Activated T-helper 17 cell treated with anti-CD3 and anti-CD28 coated beads, Interleukin-2, amount 50 U/mL, for 72 hours (primary cell): ENCODE results near the gene OR52B2. TPM values are rescaled to one million over a fixed set of nuclear protein-coding genes. Genes with fewer than 3 reads are reported as not detected.
"Not testable (repeated sequence)": the region's sequence is repeated elsewhere in the genome, so short reads cannot be mapped to it uniquely, and the experiment has no call there.

ENCODE experiments used
- ATAC-seq: fragments of 150-1000 bp; cut with Tn5 transposase; replicated peaks from 2 replicates; pipeline ENCODE4 v1.10.0; 2021; ENCODE audit warnings: mild to moderate bottlenecking, moderate library complexity
- H3K27ac Mint-ChIP-seq: one replicate; pipeline ENCODE4 v1.8.0; 2022; ENCODE audit warnings: mixed read lengths
- H3K27me3 Mint-ChIP-seq: one replicate; pipeline ENCODE4 v1.8.0; 2022; ENCODE audit warnings: mixed read lengths
- H3K36me3 Mint-ChIP-seq: one replicate; pipeline ENCODE4 v1.8.0; 2022; ENCODE audit warnings: low read depth, mild to moderate bottlenecking, mixed read lengths
- H3K4me1 Mint-ChIP-seq: one replicate; pipeline ENCODE4 v1.8.0; 2022; ENCODE audit warnings: mixed read lengths
- H3K4me3 Mint-ChIP-seq: one replicate; pipeline ENCODE4 v1.8.0; 2022; ENCODE audit warnings: mild to moderate bottlenecking, mixed read lengths
- H3K9me3 Mint-ChIP-seq: one replicate; pipeline ENCODE4 v1.8.0; 2022; ENCODE audit warnings: mixed read lengths
- total RNA-seq, 2 donors: library from RNA; stranded (reverse); gene quantifications; one replicate each; pipeline ENCODE4 v1.2.3, GENCODE V29; 2022

Gene OR52B2
- total RNA-seq, 2 donors from 2014 or later = not detected

- ATAC-seq = peak; percentile 8
- H3K4me3 Mint-ChIP-seq = no peak overlapping the region
- H3K9me3 Mint-ChIP-seq = no peaks in the 10 kb centered on the region
- H3K27me3 Mint-ChIP-seq = no peaks in the 10 kb centered on the region
- H3K27ac Mint-ChIP-seq = no peak overlapping the region
- H3K36me3 Mint-ChIP-seq = no peaks in the 10 kb centered on the region
- peaks cover 20% of the 10 kb centered on the region for H3K4me1 Mint-ChIP-seq
These were observed 27.5 kb upstream of the OR52B2 start for GRCh38 chr11:6197466-6198200.

GRCh38 chr11:6196396-6196795 is 26.3 kb upstream of the OR52B2 start:
- peak; percentile 81 for ATAC-seq
- H3K9me3 Mint-ChIP-seq = no peaks in the 10 kb centered on the region
- no peaks in the 10 kb centered on the region for H3K27me3 Mint-ChIP-seq
- H3K27ac Mint-ChIP-seq = no peak overlapping the region
- no peaks in the 10 kb centered on the region for H3K36me3 Mint-ChIP-seq
- H3K4me3 Mint-ChIP-seq = peak overlapping the region; percentile 5
- H3K4me1 Mint-ChIP-seq = peaks cover 18% of the 10 kb centered on the region

- Mint-ChIP-seq H3K27me3 (no peaks in the 10 kb centered on the region), H3K9me3 (no peaks in the 10 kb centered on the region), H3K4me3 (no peak overlapping the region), H3K36me3 (no peaks in the 10 kb centered on the region), H3K4me1 (peaks cover 13% of the 10 kb centered on the region), H3K27ac (no peak overlapping the region)
- peak; percentile 62 for ATAC-seq
These were observed 24.0 kb upstream of the OR52B2 start for GRCh38 chr11:6194065-6194581.

GRCh38 chr11:6191742-6192141 is 21.6 kb upstream of the OR52B2 start:
- no peaks in the 10 kb centered on the region for H3K9me3 Mint-ChIP-seq
- H3K27ac Mint-ChIP-seq = no peak overlapping the region
- H3K36me3 Mint-ChIP-seq = no peaks in the 10 kb centered on the region
- no peak overlapping the region for H3K4me3 Mint-ChIP-seq
- ATAC-seq = no peak
- peaks cover 13% of the 10 kb centered on the region for H3K4me1 Mint-ChIP-seq
- no peaks in the 10 kb centered on the region for H3K27me3 Mint-ChIP-seq

GRCh38 chr11:6175440-6175839 is 5.3 kb upstream of the OR52B2 start:
- no peaks in the 10 kb centered on the region for H3K9me3 Mint-ChIP-seq

GRCh38 chr11:6156628-6157359 is 13.3 kb downstream of the OR52B2 start:
- Mint-ChIP-seq H3K4me1 (no peaks in the 10 kb centered on the region), H3K27me3 (peaks cover 8% of the 10 kb centered on the region), H3K4me3 (no peak overlapping the region), H3K36me3 (no peaks in the 10 kb centered on the region), H3K27ac (no peak overlapping the region), H3K9me3 (no peaks in the 10 kb centered on the region)
- no peak for ATAC-seq

More at GRCh38 chr11:6175440-6175839, 5.3 kb upstream of the OR52B2 start:
- H3K36me3 Mint-ChIP-seq = no peaks in the 10 kb centered on the region
- H3K4me3 Mint-ChIP-seq = no peak overlapping the region
- H3K4me1 Mint-ChIP-seq = no peaks in the 10 kb centered on the region
- H3K27ac Mint-ChIP-seq = no peak overlapping the region
- H3K27me3 Mint-ChIP-seq = peaks cover 2% of the 10 kb centered on the region
- no peak for ATAC-seq

GRCh38 chr11:6152126-6152525 is 18.0 kb downstream of the OR52B2 start:
- ATAC-seq = no peak
- Mint-ChIP-seq H3K9me3 (peaks cover 5% of the 10 kb centered on the region), H3K4me1 (no peaks in the 10 kb centered on the region), H3K36me3 (no peaks in the 10 kb centered on the region), H3K27me3 (peaks cover 4% of the 10 kb centered on the region), H3K4me3 (no peak overlapping the region), H3K27ac (no peak overlapping the region)

- peaks cover 5% of the 10 kb centered on the region for H3K9me3 Mint-ChIP-seq
- no peak overlapping the region for H3K4me3 Mint-ChIP-seq
- H3K4me1 Mint-ChIP-seq = no peaks in the 10 kb centered on the region
- peaks cover 4% of the 10 kb centered on the region for H3K27me3 Mint-ChIP-seq
- H3K27ac Mint-ChIP-seq = no peak overlapping the region
- ATAC-seq = no peak
- H3K36me3 Mint-ChIP-seq = no peaks in the 10 kb centered on the region
These were observed 19.0 kb downstream of the OR52B2 start for GRCh38 chr11:6151117-6151516.

- not testable (repeated sequence) for H3K9me3 Mint-ChIP-seq, H3K4me1 Mint-ChIP-seq, H3K4me3 Mint-ChIP-seq, H3K36me3 Mint-ChIP-seq, H3K27ac Mint-ChIP-seq, ATAC-seq
- peaks cover 13% of the 10 kb centered on the region for H3K27me3 Mint-ChIP-seq
These were observed 26.4 kb downstream of the OR52B2 start for GRCh38 chr11:6143737-6144136.

GRCh38 chr11:6142936-6143335 is 27.2 kb downstream of the OR52B2 start:
- ATAC-seq = no peak
- Mint-ChIP-seq H3K4me1 (no peaks in the 10 kb centered on the region), H3K27me3 (peaks cover 21% of the 10 kb centered on the region), H3K9me3 (no peaks in the 10 kb centered on the region), H3K27ac (no peak overlapping the region), H3K4me3 (no peak overlapping the region), H3K36me3 (no peaks in the 10 kb centered on the region)

- H3K4me3 Mint-ChIP-seq, H3K4me1 Mint-ChIP-seq, H3K27me3 Mint-ChIP-seq, ATAC-seq, H3K36me3 Mint-ChIP-seq, H3K9me3 Mint-ChIP-seq, H3K27ac Mint-ChIP-seq: not testable (repeated sequence)
These were observed 34.2 kb downstream of the OR52B2 start for GRCh38 chr11:6135936-6136335.

GRCh38 chr11:6132431-6132830 is 37.7 kb downstream of the OR52B2 start:
- no peak for ATAC-seq
- Mint-ChIP-seq H3K36me3 (no peaks in the 10 kb centered on the region), H3K27ac (no peak overlapping the region), H3K4me3 (no peak overlapping the region), H3K27me3 (peaks cover 7% of the 10 kb centered on the region), H3K4me1 (no peaks in the 10 kb centered on the region), H3K9me3 (no peaks in the 10 kb centered on the region)

GRCh38 chr11:6129635-6130034 is 40.5 kb downstream of the OR52B2 start:
- no peaks in the 10 kb centered on the region for H3K4me1 Mint-ChIP-seq
- H3K4me3 Mint-ChIP-seq = no peak overlapping the region
- H3K27me3 Mint-ChIP-seq = peaks cover 7% of the 10 kb centered on the region
- H3K36me3 Mint-ChIP-seq = no peaks in the 10 kb centered on the region
- H3K9me3 Mint-ChIP-seq = no peaks in the 10 kb centered on the region
- ATAC-seq = no peak
- H3K27ac Mint-ChIP-seq = no peak overlapping the region

- ATAC-seq = no peak
- Mint-ChIP-seq H3K4me1 (no peaks in the 10 kb centered on the region), H3K9me3 (no peaks in the 10 kb centered on the region), H3K27ac (no peak overlapping the region), H3K4me3 (no peak overlapping the region), H3K36me3 (no peaks in the 10 kb centered on the region), H3K27me3 (peaks cover 7% of the 10 kb centered on the region)
These were observed 41.1 kb downstream of the OR52B2 start for GRCh38 chr11:6129011-6129410.

GRCh38 chr11:6127881-6128280 is 42.2 kb downstream of the OR52B2 start:
- no peaks in the 10 kb centered on the region for H3K36me3 Mint-ChIP-seq
- no peaks in the 10 kb centered on the region for H3K4me1 Mint-ChIP-seq
- H3K9me3 Mint-ChIP-seq = no peaks in the 10 kb centered on the region
- H3K27ac Mint-ChIP-seq = no peak overlapping the region
- no peak overlapping the region for H3K4me3 Mint-ChIP-seq
- H3K27me3 Mint-ChIP-seq = peaks cover 4% of the 10 kb centered on the region
- ATAC-seq = peak; percentile 46
